Measurements from ENCODE around the gene BAZ2B.

GRCh38 chr2:159573294-159573693 lies 43.1 kb downstream of the BAZ2B start:
- TF ChIP-seq CTCF (IDR thresholded peaks at IDR 0.05) (no peak), POLR2A (IDR thresholded peaks at IDR 0.05) (no peak)
